OCI-LY1 (cell line): ENCODE data around the gene AGAP1.

Experiments
- H2AFZ ChIP-seq: fragments of 200-600 bp; sonication (generic), shearing (Covaris generic); 2 replicates; pipeline ENCODE4 v1.6.0; 2014; ENCODE audit warnings: antibody characterized with exemption, mild to moderate bottlenecking, low read length
- H3F3A ChIP-seq: fragments of 200-600 bp; sonication (generic), shearing (Covaris generic); 2 replicates; pipeline ENCODE4 v1.6.0; 2014; ENCODE audit warnings: mild to moderate bottlenecking, antibody characterized with exemption, low read length, moderate library complexity; ENCODE audit not compliant: insufficient read depth
- H3K27ac ChIP-seq: fragments of 200-600 bp; sonication (generic); 2 replicates; pipeline ENCODE4 v1.5.1; 2014; ENCODE audit warnings: low read length, mixed run types, mild to moderate bottlenecking, low read depth; ENCODE audit not compliant: poor library complexity, severe bottlenecking
- H3K27me3 ChIP-seq: fragments of 200-600 bp; sonication (generic); 2 replicates; pipeline ENCODE4 v1.6.0; 2014; ENCODE audit warnings: antibody characterized with exemption, mild to moderate bottlenecking, low read length, moderate library complexity; ENCODE audit not compliant: insufficient read depth
- H3K36me3 ChIP-seq: fragments of 200-600 bp; sonication (generic); 2 replicates; pipeline ENCODE4 v1.6.1; 2014; ENCODE audit warnings: mild to moderate bottlenecking, antibody characterized with exemption, low read length, moderate library complexity, mixed read lengths; ENCODE audit not compliant: insufficient read depth
- H3K4me1 ChIP-seq: fragments of 200-600 bp; sonication (generic); 2 replicates; pipeline ENCODE4 v1.5.1; 2014; ENCODE audit warnings: mild to moderate bottlenecking, low read length, moderate library complexity; ENCODE audit not compliant: insufficient read depth, severe bottlenecking
- H3K4me2 ChIP-seq: fragments of 200-600 bp; sonication (generic), shearing (Covaris generic); 2 replicates; pipeline ENCODE4 v1.6.1; 2014; ENCODE audit warnings: low read length
- H3K4me3 ChIP-seq: fragments of 200-600 bp; sonication (generic); 2 replicates; pipeline ENCODE4 v1.5.1; 2014; ENCODE audit warnings: low read length, low read depth, mild to moderate bottlenecking, mixed read lengths; ENCODE audit not compliant: poor library complexity, severe bottlenecking
- H3K79me2 ChIP-seq: fragments of 200-600 bp; shearing (Covaris generic); 2 replicates; pipeline ENCODE4 v1.6.1; 2016; ENCODE audit warnings: mixed run types, low read length, mixed read lengths; ENCODE audit not compliant: insufficient read depth
- H3K9ac ChIP-seq: fragments of 200-600 bp; sonication (generic), shearing (Covaris generic); 2 replicates; pipeline ENCODE4 v1.6.1; 2014; ENCODE audit warnings: mild to moderate bottlenecking, low read length, mixed read lengths
- H3K9me2 ChIP-seq: fragments of 200-600 bp; sonication (generic), shearing (Covaris generic); 2 replicates; pipeline ENCODE4 v1.6.1; 2014; ENCODE audit warnings: low read depth, mild to moderate bottlenecking, low read length, mixed read lengths
- H3K9me3 ChIP-seq: fragments of 200-600 bp; shearing (Covaris generic); 2 replicates; pipeline ENCODE4 v1.6.1; 2014; ENCODE audit warnings: low read length, mixed read lengths
- H4K20me1 ChIP-seq: fragments of 200-600 bp; sonication (generic), shearing (Covaris generic); 2 replicates; pipeline ENCODE4 v1.6.0; 2016; ENCODE audit warnings: mild to moderate bottlenecking, low read length; ENCODE audit not compliant: insufficient read depth
- CTCF ChIP-seq: fragments of 200-600 bp; sonication (generic), shearing (Covaris generic); IDR thresholded peaks from 2 replicates; pipeline ENCODE4 v1.5.1; 2017; ENCODE audit warnings: mild to moderate bottlenecking, antibody characterized with exemption, low read length, moderate library complexity, mixed read lengths
- EZH2 ChIP-seq: fragments of 200-600 bp; sonication (generic), shearing (Covaris generic); IDR thresholded peaks from 2 replicates; pipeline ENCODE4 v1.8.0; 2017; ENCODE audit warnings: borderline replicate concordance, mixed run types, mild to moderate bottlenecking, antibody characterized with exemption, low read length, moderate library complexity, mixed read lengths

Gene AGAP1

GRCh38 chr2:235542733-235543127, 48.9 kb downstream of the AGAP1 start:
- peaks cover 4% of the 10 kb centered on the region; the same call in 1 of the 2 replicates for H3K27me3 ChIP-seq
- H2AFZ ChIP-seq: no peak overlapping the region
- no peaks in the 10 kb centered on the region for H3K36me3 ChIP-seq
- H3K4me2 ChIP-seq: no peak overlapping the region
- H3F3A ChIP-seq: no peaks in the 10 kb centered on the region
- H3K4me1 ChIP-seq: no peaks in the 10 kb centered on the region
- no peaks in the 10 kb centered on the region for H3K9me2 ChIP-seq
- TF ChIP-seq CTCF: no peak
- no peak for TF ChIP-seq EZH2
- H3K79me2 ChIP-seq: no peaks in the 10 kb centered on the region
- no peak overlapping the region for H3K4me3 ChIP-seq
- H3K9ac ChIP-seq: no peak overlapping the region
- no peak overlapping the region for H3K27ac ChIP-seq
- no peaks in the 10 kb centered on the region for H3K9me3 ChIP-seq
- no peaks in the 10 kb centered on the region for H4K20me1 ChIP-seq

GRCh38 chr2:235543128-235543750, 49.4 kb downstream of the AGAP1 start:
- Histone ChIP-seq H3K27ac (no peak overlapping the region), H2AFZ (no peak overlapping the region), H3K27me3 (peaks cover 4% of the 10 kb centered on the region; the same call in 1 of the 2 replicates), H3K4me1 (no peaks in the 10 kb centered on the region), H3K79me2 (no peaks in the 10 kb centered on the region), H3K4me2 (no peak overlapping the region), H4K20me1 (no peaks in the 10 kb centered on the region), H3K9ac (no peak overlapping the region), H3K4me3 (no peak overlapping the region), H3K36me3 (no peaks in the 10 kb centered on the region), H3K9me2 (no peaks in the 10 kb centered on the region), H3K9me3 (no peaks in the 10 kb centered on the region), H3F3A (no peaks in the 10 kb centered on the region)
- TF ChIP-seq CTCF (no peak), EZH2 (no peak)

- TF ChIP-seq CTCF: no peak
- no peak for TF ChIP-seq EZH2
- Histone ChIP-seq H2AFZ (no peak overlapping the region), H3K27ac (no peak overlapping the region), H3K9me2 (no peaks in the 10 kb centered on the region), H3K9ac (no peak overlapping the region), H3K9me3 (no peaks in the 10 kb centered on the region), H3K27me3 (peaks cover 2% of the 10 kb centered on the region; the same call in 1 of the 2 replicates), H3F3A (no peaks in the 10 kb centered on the region), H3K4me3 (no peak overlapping the region), H3K4me1 (no peaks in the 10 kb centered on the region), H4K20me1 (no peaks in the 10 kb centered on the region), H3K79me2 (no peaks in the 10 kb centered on the region), H3K36me3 (no peaks in the 10 kb centered on the region), H3K4me2 (no peak overlapping the region)
These were observed 50.2 kb downstream of the AGAP1 start for GRCh38 chr2:235543851-235544688.
